Smooth muscle cell of the coronary artery (primary cell): ENCODE data around the gene SUN3. TPM values are rescaled to one million over a fixed set of nuclear protein-coding genes. Genes with fewer than 3 reads are reported as not detected.

ENCODE experiments used
- total RNA-seq: library from RNA; depleted of rRNA; stranded (reverse); fragments of >200 nt; gene quantifications from 2 replicates; pipeline ENCODE4 v1.2.3, GENCODE V29; 2014; ENCODE audit warnings: low replicate concordance

Gene SUN3, protein sequence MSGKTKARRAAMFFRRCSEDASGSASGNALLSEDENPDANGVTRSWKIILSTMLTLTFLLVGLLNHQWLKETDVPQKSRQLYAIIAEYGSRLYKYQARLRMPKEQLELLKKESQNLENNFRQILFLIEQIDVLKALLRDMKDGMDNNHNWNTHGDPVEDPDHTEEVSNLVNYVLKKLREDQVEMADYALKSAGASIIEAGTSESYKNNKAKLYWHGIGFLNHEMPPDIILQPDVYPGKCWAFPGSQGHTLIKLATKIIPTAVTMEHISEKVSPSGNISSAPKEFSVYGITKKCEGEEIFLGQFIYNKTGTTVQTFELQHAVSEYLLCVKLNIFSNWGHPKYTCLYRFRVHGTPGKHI
- not detected in 2 replicates for total RNA-seq

DNA sequence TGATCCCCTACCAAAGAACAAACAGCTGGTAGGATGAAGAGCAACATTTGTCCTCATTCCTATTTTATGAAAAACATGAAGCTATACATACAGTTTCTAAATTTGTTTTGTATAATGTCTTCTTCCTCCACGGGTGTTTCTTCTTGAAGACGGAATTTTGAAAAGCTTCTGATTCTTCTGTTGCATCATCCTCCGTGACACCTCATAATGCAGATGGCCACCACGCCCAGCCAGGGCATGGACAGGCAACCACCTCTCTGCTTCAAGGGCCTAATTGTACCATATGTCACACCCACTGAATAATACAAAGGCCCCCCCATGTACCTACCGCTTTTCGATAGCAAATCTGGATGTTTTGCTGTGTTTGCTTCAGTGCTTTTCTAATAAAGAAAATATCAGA lies at the start of gene SUN3:
TSS of gene SUN3 (minus strand) at position 170 of the 400 bp plus-strand sequence. CDS start at position 1, 169 bp downstream.

DNA sequence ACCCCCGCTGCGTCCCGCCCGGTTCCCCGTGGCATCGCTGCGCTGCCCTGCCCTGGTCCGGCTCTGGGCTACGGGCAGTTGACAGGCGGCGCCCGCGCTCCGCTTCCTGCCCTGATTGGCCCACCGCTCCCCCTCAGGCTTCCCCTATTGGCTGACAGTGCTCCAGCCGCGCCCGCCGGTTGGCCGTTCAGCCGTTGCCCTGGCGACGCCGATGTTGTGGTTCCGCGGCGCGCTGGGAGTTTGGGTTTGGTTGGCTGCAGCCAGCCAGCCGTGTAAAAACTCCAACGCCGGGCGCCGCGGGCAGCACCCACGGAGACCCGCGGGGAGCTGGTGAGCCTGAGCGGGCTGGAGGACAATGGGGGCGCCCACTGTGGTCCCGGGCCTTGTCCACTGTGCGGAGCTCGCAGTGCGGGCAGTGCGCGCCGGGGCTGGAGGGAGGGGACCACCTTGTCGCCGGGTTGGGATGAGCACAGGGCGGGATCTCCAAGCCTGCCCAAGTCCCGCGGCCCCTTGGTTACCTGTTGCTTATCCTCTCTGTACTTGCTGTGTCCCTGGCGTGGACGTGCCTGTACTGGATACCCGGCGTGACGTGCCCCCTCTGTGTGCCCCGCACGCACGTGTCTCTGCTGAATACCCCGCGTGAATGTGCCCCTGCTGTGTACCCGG lies 6.5 kb upstream of the SUN3 start, which contains the start of gene C7orf57:
TSS of gene C7orf57 (plus strand) at position 243 of the 666 bp plus-strand sequence. CDS start 766 bp downstream, outside the sequence.

GRCh38 chr7:47979145-47979831 lies 49.6 kb downstream of the SUN3 start, which contains the start of gene HUS1:
TSS of gene HUS1 (minus strand) at chr7:47979615. CDS start at chr7:47979519, 96 bp downstream.

GRCh38 chr7:47948141-47948790 lies 80.6 kb downstream of the SUN3 start, which contains the start of gene PKD1L1:
TSS of gene PKD1L1 (minus strand) at chr7:47948466. CDS start at chr7:47948440, 26 bp downstream.

Other genes with a start within 250 kb of the SUN3 start
- gene PKD1L1, start 80.6 kb downstream of the SUN3 start, total RNA-seq = under 0.01 TPM in 2 replicates
- 11.1 and 11.7 TPM in 2 replicates for gene HUS1, start 49.5 kb downstream of the SUN3 start, total RNA-seq
- not detected in 2 replicates for gene C7orf57, start 6.4 kb upstream of the SUN3 start, total RNA-seq
- 7.3 and 14.4 TPM in 2 replicates for gene UPP1, start 60.2 kb upstream of the SUN3 start, total RNA-seq
- gene ABCA13, start 142.4 kb upstream of the SUN3 start, total RNA-seq = under 0.01 and 0.08 TPM in 2 replicates